Colonic mucosa (tissue), 4 donors: ENCODE measurements around the gene BBLN. TPM values are rescaled to one million over a fixed set of nuclear protein-coding genes. Genes with fewer than 3 reads are reported as not detected.

ENCODE experiments used
- DNase-seq: peaks from one replicate; pipeline ENCODE4 v3.0.0-alpha.2; 2020
- H3K27ac ChIP-seq: fragments of 200-600 bp; one replicate; pipeline ENCODE4 v1.8.0; 2021
- H3K27me3 ChIP-seq: fragments of 200-600 bp; one replicate; pipeline ENCODE4 v1.8.0; 2021
- H3K36me3 ChIP-seq: fragments of 200-600 bp; one replicate; pipeline ENCODE4 v1.8.0; 2021
- H3K4me1 ChIP-seq: fragments of 200-600 bp; one replicate; pipeline ENCODE4 v1.8.0; 2021; ENCODE audit warnings: mild to moderate bottlenecking
- H3K4me3 ChIP-seq: fragments of 200-600 bp; one replicate; pipeline ENCODE4 v1.8.0; 2021
- H3K9ac ChIP-seq, 2 donors: one replicate each; pipeline ENCODE4 v1.7.0; 2013; ENCODE audit warnings: control low read depth in 2 of 2, low read depth in 2 of 2, low read length in 2 of 2
- H3K9me3 ChIP-seq: fragments of 200-600 bp; one replicate; pipeline ENCODE4 v1.8.0; 2021
- CTCF ChIP-seq: fragments of 200-600 bp; IDR thresholded peaks from one replicate; pipeline ENCODE4 v1.8.0; 2022; ENCODE audit warnings: antibody characterized with exemption, mild to moderate bottlenecking
- intact Hi-C: fragments of 100-400 bp; cut with DNase I; formaldehyde crosslinking; loops from one replicate; pipeline ENCODE4 v1.14.1; 2022
- total RNA-seq, 2 donors: library from RNA; stranded (reverse); fragmentation: NEBNext Ultra II Directional in 1 of 2; extraction: Animal tissue kit (Norgen Biotek cat#: 25700) in 1 of 2; gene quantifications; one replicate each; pipeline ENCODE4 v1.2.1, GENCODE V29; 2021
- donor health status: healthy.
- donor health status: DM: no; HTN: no; CAD: no.
- donor health status: DM: no; HTN: no; CAD: no.

Gene BBLN
- total RNA-seq, 2 donors from 2014 or later: 47.5 to 53.0 TPM

- no peak overlapping the region for H3K9ac ChIP-seq
- no peak for TF ChIP-seq CTCF
- intact Hi-C loops: no loop called here
- no peak overlapping the region for H3K27ac ChIP-seq
- DNase-seq: no peak
- H3K4me3 ChIP-seq: no peak overlapping the region
- H3K4me1 ChIP-seq: no peaks in the 10 kb centered on the region
- no peaks in the 10 kb centered on the region for H3K9me3 ChIP-seq
- peaks cover 8% of the 10 kb centered on the region for H3K36me3 ChIP-seq
- no peaks in the 10 kb centered on the region for H3K27me3 ChIP-seq
Observed at GRCh38 chr9:128163027-128163515, 3.0 kb downstream of the BBLN start.

GRCh38 chr9:128163523-128164306, 3.6 kb downstream of the BBLN start:
- DNase-seq: no peak
- H3K36me3 ChIP-seq: peaks cover 8% of the 10 kb centered on the region
- no peaks in the 10 kb centered on the region for H3K9me3 ChIP-seq
- no peak overlapping the region for H3K9ac ChIP-seq
- no peak for TF ChIP-seq CTCF
- no peak overlapping the region for H3K4me3 ChIP-seq
- no peak overlapping the region for H3K27ac ChIP-seq
- no peaks in the 10 kb centered on the region for H3K4me1 ChIP-seq
- intact Hi-C loops: no loop called here
- H3K27me3 ChIP-seq: no peaks in the 10 kb centered on the region

GRCh38 chr9:128164307-128164885, 4.3 kb downstream of the BBLN start:
- H3K4me1 ChIP-seq: no peaks in the 10 kb centered on the region
- no peaks in the 10 kb centered on the region for H3K27me3 ChIP-seq
- no peak overlapping the region for H3K9ac ChIP-seq
- H3K36me3 ChIP-seq: peaks cover 8% of the 10 kb centered on the region
- H3K4me3 ChIP-seq: no peak overlapping the region
- no peak overlapping the region for H3K27ac ChIP-seq
- TF ChIP-seq CTCF: no peak
- intact Hi-C loops: no loop called here
- H3K9me3 ChIP-seq: no peaks in the 10 kb centered on the region
- DNase-seq: no peak

GRCh38 chr9:128166169-128166568, 6.1 kb downstream of the BBLN start:
- H3K9ac ChIP-seq: no peak overlapping the region
- no peaks in the 10 kb centered on the region for H3K27me3 ChIP-seq
- peaks cover 8% of the 10 kb centered on the region for H3K36me3 ChIP-seq
- no peak for TF ChIP-seq CTCF
- H3K9me3 ChIP-seq: no peaks in the 10 kb centered on the region
- DNase-seq: no peak
- no peaks in the 10 kb centered on the region for H3K4me1 ChIP-seq
- no peak overlapping the region for H3K4me3 ChIP-seq
- H3K27ac ChIP-seq: no peak overlapping the region
- intact Hi-C loops: no loop called here

- Histone ChIP-seq H3K36me3 (peaks cover 8% of the 10 kb centered on the region), H3K9ac (no peak overlapping the region), H3K27ac (no peak overlapping the region), H3K4me1 (no peaks in the 10 kb centered on the region), H3K9me3 (no peaks in the 10 kb centered on the region), H3K27me3 (no peaks in the 10 kb centered on the region), H3K4me3 (no peak overlapping the region)
- no peak for TF ChIP-seq CTCF
- intact Hi-C loops: no loop called here
- no peak for DNase-seq
Observed at GRCh38 chr9:128167209-128167608, 7.1 kb downstream of the BBLN start.
